GM12878 (cell line): ENCODE measurements around the gene COMMD6. TPM values are rescaled to one million over a fixed set of nuclear protein-coding genes. Genes with fewer than 3 reads are reported as not detected.
A peak's percentile ranks its signal among the peaks of the same experiment; 100 is the strongest.

ENCODE experiments used
- ATF7 ChIP-seq: fragments of 450-650 bp; IDR thresholded peaks from 2 replicates; pipeline ENCODE4 v1.6.1; 2016; ENCODE audit warnings: low read depth, mild to moderate bottlenecking
- CBX3 ChIP-seq: fragments of 200-600 bp; sonication (generic); IDR thresholded peaks from 2 replicates; pipeline ENCODE4 v1.6.1; 2016; ENCODE audit warnings: low read depth, borderline replicate concordance
- CHD2 ChIP-seq: IDR thresholded peaks from 2 replicates; pipeline ENCODE4 v1.6.1; 2011; ENCODE audit warnings: low read depth, low read length, improper control_type of control experiment, borderline replicate concordance
- CREB1 ChIP-seq: IDR thresholded peaks from 2 replicates; pipeline ENCODE4 v1.6.1; 2012; ENCODE audit warnings: low read depth, mild to moderate bottlenecking, inconsistent platforms
- E4F1 ChIP-seq: fragments of 450-650 bp; IDR thresholded peaks from 2 replicates; pipeline ENCODE4 v1.6.1; 2018; ENCODE audit warnings: borderline replicate concordance, mild to moderate bottlenecking; ENCODE audit not compliant: partially characterized antibody
- FOXK2 ChIP-seq: fragments of 450-650 bp; IDR thresholded peaks from 2 replicates; pipeline ENCODE4 v1.6.1; 2017; ENCODE audit warnings: mild to moderate bottlenecking, moderate library complexity
- GABPA ChIP-seq: IDR thresholded peaks from 2 replicates; pipeline ENCODE4 v1.6.1; 2014; ENCODE audit warnings: antibody characterized with exemption, low read depth, mild to moderate bottlenecking, inconsistent platforms
- GATAD2B ChIP-seq: fragments of 450-650 bp; conservative IDR thresholded peaks from 2 replicates; pipeline ENCODE4 v1.6.1; 2017; ENCODE audit warnings: low read depth, mild to moderate bottlenecking, moderate library complexity
- HCFC1 ChIP-seq: fragments of 150-350 bp; IDR thresholded peaks from 2 replicates; pipeline ENCODE4 v1.6.1; 2014; ENCODE audit warnings: low read length
- IKZF2 ChIP-seq, 2 experiments: fragments of 450-650 bp; IDR thresholded peaks; 2 replicates each; pipeline ENCODE4 v1.6.1; 2017; ENCODE audit warnings: mild to moderate bottlenecking in 2 of 2, moderate library complexity in 2 of 2
- JUNB ChIP-seq: IDR thresholded peaks from 2 replicates; pipeline ENCODE4 v1.6.1; 2016; ENCODE audit warnings: antibody characterized with exemption, mild to moderate bottlenecking
- JUND ChIP-seq: IDR thresholded peaks from 2 replicates; pipeline ENCODE4 v1.6.1; 2012; ENCODE audit warnings: low read depth, mild to moderate bottlenecking, low read length, improper control_type of control experiment, moderate library complexity
- KLF5 ChIP-seq: fragments of 450-650 bp; IDR thresholded peaks from 2 replicates; pipeline ENCODE4 v1.6.1; 2014; ENCODE audit warnings: mild to moderate bottlenecking; ENCODE audit not compliant: partially characterized antibody
- SIN3A ChIP-seq: IDR thresholded peaks from 2 replicates; pipeline ENCODE4 v1.6.1; 2012; ENCODE audit warnings: low read depth, low read length, improper control_type of control experiment
- polyA plus RNA-seq, 11 experiments: library from polyadenylated mRNA; depleted of rRNA in 4 of 11; unstranded in 6 of 11; stranded (reverse) in 5 of 11; fragments of >200 nt; fragmentation: Nextera tagmentation in 4 of 11; fragmentation: Illumina TruSeq in 1 of 11; extraction: Ambion mirVana in 4 of 11; extraction: Trizol in 1 of 11; gene quantifications; 1 replicate in 1 of 11; 2 replicates in 10 of 11; pipeline versions ENCODE4 v1.2.1 to v1.2.3, GENCODE V29; 2011 to 2016; ENCODE audit warnings: inconsistent platforms in 2 of 11, missing spikeins in 2 of 11, low read depth in 1 of 11
- total RNA-seq, 4 experiments: library from RNA; depleted of rRNA in 3 of 4; stranded (reverse); fragments of >200 nt in 3 of 4; fragmentation: Illumina TruSeq in 1 of 4; extraction: Trizol in 1 of 4; gene quantifications; 2 replicates each; pipeline versions ENCODE4 v1.2.1 to v1.2.3, GENCODE V29; 2013 to 2021

The COMMD6 gene
- total and polyA plus RNA-seq, 10 of the 15 experiments (the other 5 are each of a cell fraction or from before 2014, with no cell fraction given): 127 to 509 (median 247) TPM

GRCh38 chr13:75537401-75538365 is at the start of gene COMMD6 (continued):
- TF ChIP-seq CBX3 (no peak), HCFC1 (0 out of 2 replicates have a peak, but pooled peaks have one; percentile 15), CHD2 (0 out of 2 replicates have a peak, but pooled peaks have one; percentile 45), FOXK2 (peak; percentile 99), IKZF2 (IDR thresholded peaks at IDR 0.05) (peak; percentile 80 to 81), GABPA (peak; percentile 69), GATAD2B (peak; percentile 54; the same call in 1 of the 2 replicates), ATF7 (peak; percentile 100), KLF5 (peak; percentile 99), SIN3A (peak; percentile 14; the same call in 1 of the 2 replicates), JUNB (no peak; the same call in 1 of the 2 replicates), E4F1 (peak; percentile 93), CREB1 (0 out of 2 replicates have a peak, but pooled peaks have one; percentile 26), JUND (peak; percentile 99)
